Left lung (tissue), 14 donors: Measurements from ENCODE around the gene PKIG. TPM values are rescaled to one million over a fixed set of nuclear protein-coding genes. Genes with fewer than 3 reads are reported as not detected.
A peak's percentile ranks its signal among the peaks of the same experiment; 100 is the strongest.

Source experiments
- ATAC-seq: fragments of 200-7000 bp; cut with Tn5 transposase; one replicate; pipeline ENCODE4 v1.9.1; 2020; ENCODE audit warnings: moderate library complexity
- DNase-seq, 4 donors: peaks; one replicate each; pipeline ENCODE4 v3.0.0-alpha.2; 2013 to 2020
- H3K27ac ChIP-seq, 2 donors: fragments of 200-600 bp; sonication (generic) in 1 of 2; one replicate each; pipeline versions ENCODE4 v1.5.0 to v1.8.0; 2020 to 2021
- H3K27me3 ChIP-seq, 2 donors: fragments of 200-600 bp; sonication (generic) in 1 of 2; one replicate each; pipeline versions ENCODE4 v1.5.0 to v1.8.0; 2020 to 2021
- H3K36me3 ChIP-seq, 2 donors: fragments of 200-600 bp; sonication (generic) in 1 of 2; one replicate each; pipeline versions ENCODE4 v1.5.0 to v1.8.0; 2020 to 2021
- H3K4me1 ChIP-seq, 2 donors: fragments of 200-600 bp; one replicate each; pipeline ENCODE4 v1.8.0; 2021
- H3K4me3 ChIP-seq, 2 donors: fragments of 200-600 bp; sonication (generic) in 1 of 2; one replicate each; pipeline versions ENCODE4 v1.5.0 to v1.8.0; 2020 to 2021; ENCODE audit warnings: mild to moderate bottlenecking in 1 of 2
- H3K9me3 ChIP-seq, 2 donors: fragments of 200-600 bp; sonication (generic) in 1 of 2; one replicate each; pipeline versions ENCODE4 v1.5.0 to v1.8.0; 2020 to 2021
- CTCF ChIP-seq, 2 donors: fragments of 200-600 bp; sonication (generic) in 1 of 2; IDR thresholded peaks; one replicate each; pipeline versions ENCODE4 v1.5.0 to v1.8.0; 2021; ENCODE audit warnings: antibody characterized with exemption in 2 of 2
- intact Hi-C, 2 donors: fragments of 100-400 bp; cut with DNase I; formaldehyde crosslinking; loops; one replicate each; pipeline versions ENCODE4 v1.11.2 to v1.14.2; 2022
- long read RNA-seq, 12 donors: library from polyadenylated mRNA in 2 of 12; unstranded in 2 of 12; transcript quantifications; one replicate each; pipeline ENCODE4 v2.0.0 and lab custom pipeline, GENCODE V29; 2019 to 2026
- polyA plus RNA-seq, 6 donors: library from polyadenylated mRNA; unstranded; fragments of 120-200 nt; gene quantifications; one replicate each; pipeline ENCODE4 v1.2.1, GENCODE V29; 2013; ENCODE audit not compliant: insufficient read length in 6 of 6
- total RNA-seq, 2 donors: library from RNA; stranded (reverse); fragmentation: NEBNext Ultra II Directional; extraction: Animal tissue kit (Norgen Biotek cat#: 25700); gene quantifications; one replicate each; pipeline ENCODE4 v1.2.1, GENCODE V29; 2021
- donor health status: DM: no; HTN: yes; CAD: no.
- donor health status: DM: no; HTN: no; CAD: no.

PKIG gene
- total RNA-seq, result 10 to 100 TPM; 40.1 to 42.1 TPM
- polyA plus RNA-seq, result 10 to 100 TPM; 51.8 to 67.7 (median 57.4) TPM
- long read RNA-seq, donor 1, transcript PKIG-207 (4 exons, 1,191 nt), result major isoform, 31 of 53 reads
- long read RNA-seq, donor 1, transcript PKIG-202 (4 exons, 1,180 nt), result minor isoform, 17 of 53 reads
- long read RNA-seq, donor 1, partial matches to known transcripts, result 0 of 53 reads
- long read RNA-seq, donor 1, other reads (novel, unspliced or antisense), result 0 of 53 reads
- long read RNA-seq, donor 2, transcript PKIG-207 (4 exons, 1,191 nt), result major isoform, 24 of 71 reads
- long read RNA-seq, donor 2, transcript PKIG-202 (4 exons, 1,180 nt), result minor isoform, 17 of 71 reads
- long read RNA-seq, donor 2, partial matches to known transcripts, result 21 of 71 reads
- long read RNA-seq, donor 2, other reads (novel, unspliced or antisense), result 5 of 71 reads
- long read RNA-seq, donor 3, transcript PKIG-202 (4 exons, 1,180 nt), result minor isoform, 9 of 52 reads
- long read RNA-seq, donor 3, transcript PKIG-207 (4 exons, 1,191 nt), result major isoform, 27 of 52 reads
- long read RNA-seq, donor 3, partial matches to known transcripts, result 14 of 52 reads
- long read RNA-seq, donor 3, other reads (novel, unspliced or antisense), result 0 of 52 reads
- long read RNA-seq, donor 4, transcript PKIG-207 (4 exons, 1,191 nt), result minor isoform, 23 of 55 reads
- long read RNA-seq, donor 4, transcript PKIG-202 (4 exons, 1,180 nt), result major isoform, 26 of 55 reads
- long read RNA-seq, donor 4, partial matches to known transcripts, result 4 of 55 reads
- long read RNA-seq, donor 4, other reads (novel, unspliced or antisense), result 0 of 55 reads
- long read RNA-seq, donor 5, transcript PKIG-207 (4 exons, 1,191 nt), result major isoform, 27 of 57 reads
- long read RNA-seq, donor 5, transcript PKIG-202 (4 exons, 1,180 nt), result minor isoform, 17 of 57 reads
- long read RNA-seq, donor 5, partial matches to known transcripts, result 7 of 57 reads
- long read RNA-seq, donor 5, other reads (novel, unspliced or antisense), result 0 of 57 reads
- long read RNA-seq, donor 6, transcript PKIG-207 (4 exons, 1,191 nt), result major isoform, 19 of 35 reads
- long read RNA-seq, donor 6, transcript PKIG-202 (4 exons, 1,180 nt), result minor isoform, 14 of 35 reads
- long read RNA-seq, donor 6, partial matches to known transcripts, result 0 of 35 reads
- long read RNA-seq, donor 6, other reads (novel, unspliced or antisense), result 0 of 35 reads
- long read RNA-seq, donor 7, transcript PKIG-202 (4 exons, 1,180 nt), result minor isoform, 11 of 38 reads
- long read RNA-seq, donor 7, transcript PKIG-207 (4 exons, 1,191 nt), result major isoform, 24 of 38 reads
- long read RNA-seq, donor 7, partial matches to known transcripts, result 0 of 38 reads
- long read RNA-seq, donor 7, other reads (novel, unspliced or antisense), result 0 of 38 reads
- long read RNA-seq, donor 8, transcript PKIG-202 (4 exons, 1,180 nt), result minor isoform, 9 of 32 reads
- long read RNA-seq, donor 8, transcript PKIG-207 (4 exons, 1,191 nt), result major isoform, 20 of 32 reads
- long read RNA-seq, donor 8, partial matches to known transcripts, result 0 of 32 reads
- long read RNA-seq, donor 8, other reads (novel, unspliced or antisense), result 0 of 32 reads
- long read RNA-seq, donor 9, partial matches to known transcripts, result 0 of 2 reads
- long read RNA-seq, donor 9, other reads (novel, unspliced or antisense), result 0 of 2 reads
- long read RNA-seq, donor 10, transcript PKIG-202 (4 exons, 1,180 nt), result major isoform, 32 of 71 reads
- long read RNA-seq, donor 10, transcript PKIG-207 (4 exons, 1,191 nt), result minor isoform, 28 of 71 reads
- long read RNA-seq, donor 10, partial matches to known transcripts, result 6 of 71 reads
- long read RNA-seq, donor 10, other reads (novel, unspliced or antisense), result 1 of 71 reads
- long read RNA-seq, donor 11, transcript PKIG-201 (2 exons, 1,153 nt), result minor isoform, 5 of 49 reads
- long read RNA-seq, donor 11, transcript PKIG-207 (4 exons, 1,191 nt), result major isoform, 39 of 49 reads
- long read RNA-seq, donor 11, partial matches to known transcripts, result 0 of 49 reads
- long read RNA-seq, donor 11, other reads (novel, unspliced or antisense), result 0 of 49 reads
- long read RNA-seq, donor 12, transcript PKIG-202 (4 exons, 1,180 nt), result minor isoform, 10 of 26 reads
- long read RNA-seq, donor 12, transcript PKIG-207 (4 exons, 1,191 nt), result major isoform, 11 of 26 reads
- long read RNA-seq, donor 12, partial matches to known transcripts, result 0 of 26 reads
- long read RNA-seq, donor 12, other reads (novel, unspliced or antisense), result 0 of 26 reads

- Histone ChIP-seq H3K27ac (peak within 1 kb of the TSS; percentile 78 to 90), H3K4me3 (peak within 1 kb of the TSS; percentile 17 to 38), H3K9me3 (no peaks in the 10 kb centered on the region), H3K27me3 (no peaks in the 10 kb centered on the region), H3K36me3 (no peaks in the 10 kb centered on the region), H3K4me1 (peaks cover 19 to 56% of the 10 kb centered on the region in 2 donors)
- intact Hi-C loops, result no loop called here
- DNase-seq (peak in 1 of 4 donors; percentile 77), ATAC-seq (peak; percentile 78)
- no peak for TF ChIP-seq CTCF (IDR thresholded peaks at IDR 0.05)
Observed at GRCh38 chr20:44582311-44583025, at the start of gene PKIG. TSS of gene PKIG (plus strand) at chr20:44582579. CDS start at chr20:44614557, 31,978 bp downstream.

GRCh38 chr20:44532981-44533331, 49.4 kb upstream of the PKIG start:
- no peak for DNase-seq
- Histone ChIP-seq H3K4me3 (peak overlapping the region in 1 of 2 donors; percentile 65), H3K36me3 (no peaks in the 10 kb centered on the region), H3K4me1 (peaks cover 0 to 33% of the 10 kb centered on the region in 2 donors), H3K27ac (peak overlapping the region in 1 of 2 donors; percentile 66), H3K27me3 (peaks cover 0 to 5% of the 10 kb centered on the region in 2 donors), H3K9me3 (no peaks in the 10 kb centered on the region)
- no peak for TF ChIP-seq CTCF (IDR thresholded peaks at IDR 0.05)
- no peak for ATAC-seq
- intact Hi-C loops, result loop anchor here in 1 of 2 donors (5.0 kb wide), 1 partner anchor 69 kb away; no protein-coding TSS in a partner anchor

GRCh38 chr20:44533928-44534327, 48.5 kb upstream of the PKIG start:
- no peak overlapping the region for H3K4me3 ChIP-seq
- peaks cover 0 to 5% of the 10 kb centered on the region in 2 donors for H3K27me3 ChIP-seq
- H3K9me3 ChIP-seq, result no peaks in the 10 kb centered on the region
- ATAC-seq, result no peak
- no peaks in the 10 kb centered on the region for H3K36me3 ChIP-seq
- intact Hi-C loops, result loop anchor here in 1 of 2 donors (5.0 kb wide), 1 partner anchor 68 kb away; no protein-coding TSS in a partner anchor
- DNase-seq, result no peak
- H3K4me1 ChIP-seq, result peaks cover 0 to 33% of the 10 kb centered on the region in 2 donors
- no peak for TF ChIP-seq CTCF (IDR thresholded peaks at IDR 0.05)
- H3K27ac ChIP-seq, result no peak overlapping the region
